Lung (tissue), 12 donors: Measurements from ENCODE around the gene ZNF574. TPM values are rescaled to one million over a fixed set of nuclear protein-coding genes. Genes with fewer than 3 reads are reported as not detected.

Experiments used
- ATAC-seq: fragments of 200-7000 bp; cut with Tn5 transposase; one replicate; pipeline ENCODE4 v1.9.1; 2020; ENCODE audit warnings: moderate number of reproducible peaks; ENCODE audit not compliant: insufficient read depth, low FRiP score
- DNase-seq, 3 donors: peaks; one replicate each; pipeline ENCODE4 v3.0.0-alpha.2; 2013 to 2017
- H3K27ac ChIP-seq, 2 donors: one replicate each; pipeline ENCODE4 v1.5.1; 2013; ENCODE audit warnings: mild to moderate bottlenecking in 2 of 2, moderate library complexity in 2 of 2, control low read depth in 1 of 2, inconsistent platforms in 1 of 2, low read depth in 1 of 2, low read length in 1 of 2
- H3K27me3 ChIP-seq, 3 donors: one replicate each; pipeline ENCODE4 v1.5.1; 2013; ENCODE audit warnings: low read length in 2 of 3; ENCODE audit not compliant: control insufficient read depth in 3 of 3, insufficient read depth in 3 of 3
- H3K36me3 ChIP-seq, 4 donors: one replicate each; pipeline ENCODE4 v1.5.1; 2013; ENCODE audit warnings: low read length in 4 of 4, mild to moderate bottlenecking in 1 of 4, moderate library complexity in 1 of 4; ENCODE audit not compliant: control insufficient read depth in 4 of 4, insufficient read depth in 4 of 4
- H3K4me1 ChIP-seq, 5 donors: one replicate each; pipeline ENCODE4 v1.5.1; 2013; ENCODE audit warnings: low read length in 5 of 5, mild to moderate bottlenecking in 2 of 5, moderate library complexity in 1 of 5; ENCODE audit not compliant: control insufficient read depth in 5 of 5, insufficient read depth in 5 of 5
- H3K4me3 ChIP-seq: one replicate; pipeline ENCODE4 v1.5.1; 2013; ENCODE audit warnings: mild to moderate bottlenecking, control low read depth, moderate library complexity
- H3K9ac ChIP-seq, 2 donors: one replicate each; pipeline ENCODE4 v1.5.1; 2013; ENCODE audit warnings: low read length in 2 of 2, control low read depth in 1 of 2; ENCODE audit not compliant: insufficient read depth in 1 of 2
- H3K9me3 ChIP-seq, 4 donors: one replicate each; pipeline ENCODE4 v1.5.1; 2013; ENCODE audit warnings: low read length in 3 of 4, mild to moderate bottlenecking in 1 of 4, moderate library complexity in 1 of 4; ENCODE audit not compliant: control insufficient read depth in 4 of 4, insufficient read depth in 3 of 4
- CTCF ChIP-seq: IDR thresholded peaks from 2 replicates; pipeline ENCODE4 v1.5.1; 2012; ENCODE audit warnings: mild to moderate bottlenecking; ENCODE audit errors: control extremely low read depth, extremely low read depth
- WGBS, 2 donors: extraction: QIAGEN DNeasy Blood & Tissue Kit; methylation state at CpG; one replicate each; pipeline ENCODE4 v1.1.7; 2013; 5-methylcytosine and 5-hydroxymethylcytosine counted together
- polyA plus RNA-seq, 2 donors: library from polyadenylated mRNA; stranded (reverse); fragments of 200-250 nt; gene quantifications; one replicate each; pipeline ENCODE4 v1.2.1, GENCODE V29; 2013
- total RNA-seq, 2 donors: library from RNA; depleted of rRNA in 1 of 2; stranded (reverse); fragments of >200 nt in 1 of 2; gene quantifications; one replicate each; pipeline ENCODE4 v1.2.1, GENCODE V29; 2014 to 2021
- donor health status: control.
- donor health status: control.
- donor health status: Bipolar disorder and iron deficiency.
- donor health status: healthy.
- donor health status: DM: yes; HTN: yes; CAD: no.

The ZNF574 gene
- total and polyA plus RNA-seq, 4 donors: 6.8 to 13.7 (median 10.1) TPM

GRCh38 chr19:42093505-42093904, 17.5 kb downstream of the ZNF574 start:
- Histone ChIP-seq H3K9ac (no peak overlapping the region), H3K4me1 (peaks cover 0 to 4% (median 0%) of the 10 kb centered on the region in 5 donors), H3K4me3 (no peak overlapping the region), H3K9me3 (peaks cover 0 to 1% (median 0%) of the 10 kb centered on the region in 4 donors), H3K27ac (no peak overlapping the region), H3K36me3 (peaks cover 0 to 1% (median 0%) of the 10 kb centered on the region in 4 donors), H3K27me3 (peaks cover 0 to 5% (median 4%) of the 10 kb centered on the region in 3 donors)
- DNase-seq (no peak), ATAC-seq (no peak)
- WGBS, 2 donors: 56 to 86% methylated on average over 4 of the region's 4 CpGs
- no peak for TF ChIP-seq CTCF

- DNase-seq (no peak), ATAC-seq (no peak)
- Histone ChIP-seq H3K9ac (no peak overlapping the region), H3K4me3 (no peak overlapping the region), H3K27ac (no peak overlapping the region), H3K36me3 (peaks cover 0 to 1% (median 0%) of the 10 kb centered on the region in 4 donors), H3K4me1 (peaks cover 0 to 4% (median 0%) of the 10 kb centered on the region in 5 donors), H3K9me3 (peaks cover 0 to 1% (median 0%) of the 10 kb centered on the region in 4 donors), H3K27me3 (peaks cover 0 to 5% (median 4%) of the 10 kb centered on the region in 3 donors)
- 55 to 80% methylated on average over 4 of the region's 4 CpGs for WGBS, 2 donors
- TF ChIP-seq CTCF: no peak
Observed at GRCh38 chr19:42093926-42094325, 18.0 kb downstream of the ZNF574 start.

- Histone ChIP-seq H3K36me3 (peaks cover 0 to 1% (median 0%) of the 10 kb centered on the region in 4 donors), H3K27me3 (peaks cover 0 to 5% (median 4%) of the 10 kb centered on the region in 3 donors), H3K27ac (no peak overlapping the region), H3K4me1 (peaks cover 0 to 3% (median 0%) of the 10 kb centered on the region in 5 donors), H3K4me3 (no peak overlapping the region), H3K9ac (no peak overlapping the region), H3K9me3 (peaks cover 0 to 1% (median 0%) of the 10 kb centered on the region in 4 donors)
- ATAC-seq (no peak), DNase-seq (no peak)
- 81 to 87% methylated on average over 36 of the region's 36 CpGs for WGBS, 2 donors
- no peak for TF ChIP-seq CTCF
Observed at GRCh38 chr19:42095142-42095813, 19.3 kb downstream of the ZNF574 start.
